ENCODE measurements around the gene FKBP10.

FKBP10 gene

DNA sequence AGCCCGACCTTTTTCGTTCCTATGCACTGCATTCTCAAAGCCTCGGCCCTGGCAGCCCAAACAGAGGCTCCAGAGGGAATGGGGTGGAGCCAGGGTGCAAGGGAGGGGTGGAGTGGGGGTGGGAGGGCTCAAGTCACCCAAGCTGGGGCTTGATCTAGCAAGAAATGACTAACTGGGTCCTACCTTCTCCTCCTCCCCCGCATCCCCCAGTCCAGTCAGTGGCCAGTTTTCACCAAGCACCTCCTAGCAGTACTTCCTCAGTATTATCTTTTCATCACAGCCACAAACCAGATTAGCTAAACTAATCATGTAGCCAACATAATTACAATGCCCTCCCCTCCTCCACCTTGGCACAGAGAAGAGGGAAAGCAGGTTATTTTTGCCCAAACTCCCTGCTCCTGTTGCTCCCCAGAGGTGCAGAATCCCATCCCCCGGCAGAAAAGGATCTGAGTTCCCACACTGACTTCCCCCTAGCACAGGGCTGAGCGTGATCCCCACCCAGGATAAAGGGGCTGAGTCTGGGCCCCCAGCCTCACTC lies 28.5 kb upstream of the FKBP10 start:
- no peak for DNase-seq

DNA sequence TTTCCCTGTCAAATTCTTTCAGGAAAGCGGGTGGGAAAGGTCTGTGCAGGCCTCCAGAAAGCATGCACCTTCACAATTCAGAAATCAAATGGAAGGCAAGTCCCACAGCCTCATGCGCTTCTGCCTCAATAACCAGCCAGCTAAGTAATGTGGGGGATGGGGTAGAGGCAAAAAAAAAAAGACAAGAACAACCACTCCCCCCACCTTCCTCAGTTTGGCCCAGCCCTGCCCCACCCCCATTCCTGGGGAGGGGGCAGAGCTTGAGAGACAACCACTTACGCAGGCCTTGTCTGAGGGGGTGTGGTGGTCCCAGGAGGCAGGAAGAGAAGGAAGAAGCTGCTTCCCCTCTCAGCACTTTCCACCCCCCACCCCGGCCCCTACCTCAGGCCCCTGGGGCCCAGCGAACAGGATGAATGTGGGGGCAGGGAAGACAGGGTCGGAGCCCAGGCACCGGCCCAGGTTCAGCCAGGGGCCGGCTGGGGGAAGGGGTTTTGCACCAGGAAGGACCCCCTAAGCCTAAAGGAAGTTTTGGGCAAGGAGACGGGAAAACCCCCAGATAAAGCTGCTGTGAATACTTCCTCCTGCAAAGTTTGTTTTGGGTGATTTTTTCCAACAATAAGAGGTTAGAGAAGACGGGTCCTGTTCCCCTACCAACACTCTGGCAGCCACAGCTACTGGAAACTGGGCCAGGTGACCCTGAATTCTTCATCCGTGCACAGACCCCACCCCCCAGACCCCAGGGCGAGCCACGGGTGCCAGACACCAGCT lies 27.5 kb upstream of the FKBP10 start:
- DNase-seq, result no peak

DNA sequence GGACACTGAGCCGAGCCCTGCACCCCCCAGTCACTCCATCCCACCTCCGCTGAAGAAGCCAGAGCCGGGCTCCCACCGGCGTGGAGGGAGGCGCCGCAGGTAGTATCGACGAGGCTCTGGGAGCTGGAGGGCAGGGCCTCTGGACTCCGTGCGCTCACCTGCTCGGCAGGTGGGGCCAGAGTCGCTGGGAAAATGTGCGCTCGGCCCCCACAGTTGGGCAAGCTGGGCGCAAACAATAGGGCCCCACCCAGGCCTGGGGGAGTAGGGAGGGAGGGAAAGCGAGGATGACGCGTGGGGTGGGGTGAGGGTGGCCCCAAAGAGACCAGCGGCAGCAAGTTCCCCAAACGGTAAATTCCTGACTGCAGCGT lies 27.0 kb upstream of the FKBP10 start:
- DNase-seq, result peak; percentile 54

DNA sequence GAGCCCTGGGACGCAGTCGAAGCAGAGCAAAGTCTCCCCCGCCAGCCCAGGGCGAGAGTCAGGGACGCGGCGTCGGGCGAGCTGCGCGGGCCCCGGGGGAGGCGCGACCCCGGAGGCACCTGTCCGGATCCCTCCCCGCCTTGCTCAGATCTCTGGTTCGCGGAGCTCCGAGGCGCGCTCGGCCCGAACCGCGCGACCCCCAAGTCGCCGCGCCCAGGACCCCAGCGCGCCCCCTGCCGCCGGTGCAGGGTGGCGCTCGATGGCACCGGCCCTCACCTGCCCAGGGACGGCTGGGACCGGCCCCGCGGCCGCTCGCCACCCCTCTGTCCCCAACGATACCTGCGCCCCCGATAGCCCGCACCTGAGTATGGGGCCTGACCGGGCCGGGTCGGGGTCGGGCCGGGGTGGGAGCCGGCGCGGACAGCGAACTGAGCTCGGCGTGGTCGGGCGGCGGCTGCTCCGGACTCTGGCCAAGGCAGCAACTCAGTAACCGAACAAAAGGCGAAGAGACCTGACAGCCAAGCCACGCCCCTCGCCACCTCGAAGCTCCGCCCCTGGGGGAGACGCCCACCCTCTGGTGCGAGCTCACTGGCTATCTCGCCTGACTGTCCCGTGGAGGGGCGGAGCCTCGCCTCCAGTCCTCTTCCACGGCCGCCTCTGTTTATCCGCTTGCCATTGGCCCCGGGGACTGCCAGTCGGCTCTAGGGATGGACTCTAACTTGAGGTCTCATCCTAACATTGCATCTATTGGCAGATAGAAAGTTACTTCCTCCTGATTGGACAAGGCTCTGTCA lies 26.4 kb upstream of the FKBP10 start, which contains the start of gene JUP:
TSS of gene JUP (minus strand) at position 485 of the 794 bp plus-strand sequence. CDS start 14,857 bp downstream, outside the sequence.
- peak; percentile 100 for DNase-seq

DNA sequence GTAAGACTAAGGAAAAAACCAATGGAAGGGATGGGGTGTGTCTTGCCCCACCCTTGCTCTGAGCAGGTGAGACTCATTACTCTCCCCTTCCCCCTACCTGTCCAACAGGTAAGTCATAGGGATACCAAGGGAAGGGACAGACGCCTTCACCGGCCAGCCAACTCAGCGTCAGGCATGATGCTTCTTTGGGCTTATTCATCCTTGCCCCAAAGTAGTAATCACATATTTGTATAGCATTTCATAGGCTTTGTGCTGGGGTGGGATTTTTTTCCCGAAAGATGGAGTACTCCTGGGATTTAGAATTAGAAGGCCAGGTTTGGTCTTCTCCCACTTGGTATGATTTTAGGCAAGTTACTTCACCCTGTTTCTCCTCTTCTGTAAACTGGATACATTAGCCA lies 25.8 kb upstream of the FKBP10 start:
- no peak for DNase-seq

DNA sequence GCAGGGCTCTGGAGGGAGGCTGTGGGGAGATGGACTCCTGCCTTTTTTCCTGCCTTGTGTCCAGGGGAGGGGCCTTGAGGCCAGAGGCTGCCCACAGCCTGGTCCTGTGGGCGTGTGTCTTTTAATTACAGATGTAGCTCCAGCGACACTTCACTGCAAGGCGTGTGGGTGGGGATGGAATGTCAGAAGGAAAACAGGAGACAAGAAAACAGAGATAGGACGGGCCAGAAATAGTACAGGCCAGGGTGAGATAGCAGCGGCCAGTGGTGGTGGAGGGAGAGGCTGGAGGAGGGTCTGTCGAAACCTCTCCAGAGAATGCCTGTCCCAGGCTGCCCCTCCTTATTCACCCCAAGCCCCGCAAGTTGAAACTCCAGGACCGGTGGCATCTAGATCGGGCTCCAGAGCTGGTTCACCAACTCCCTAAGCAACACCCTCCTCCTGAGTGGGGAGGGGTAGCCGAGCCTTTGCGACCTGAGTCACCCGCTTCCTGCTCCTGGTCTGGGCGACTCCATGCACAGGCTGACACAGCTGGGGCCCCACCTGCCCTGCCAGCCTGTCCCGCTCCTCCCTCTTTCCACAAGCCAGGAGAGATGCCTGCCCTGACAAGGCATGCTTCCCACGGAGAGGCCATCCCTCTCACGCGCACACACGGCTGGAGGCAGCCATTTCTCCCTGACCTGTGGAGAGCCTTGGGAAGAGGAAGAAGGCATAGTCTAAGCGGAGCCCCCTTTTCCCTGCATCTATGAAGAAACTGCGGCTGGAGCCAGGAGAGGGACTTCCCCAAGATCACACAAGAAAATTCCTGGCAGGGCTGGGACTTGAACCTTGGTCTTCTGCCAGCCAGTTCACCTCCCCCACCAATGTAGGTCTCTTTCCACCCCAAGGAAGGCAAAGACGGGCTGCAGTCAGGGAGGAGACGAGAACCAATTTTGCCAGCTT lies 19.7 kb upstream of the FKBP10 start:
- no peak for DNase-seq

DNA sequence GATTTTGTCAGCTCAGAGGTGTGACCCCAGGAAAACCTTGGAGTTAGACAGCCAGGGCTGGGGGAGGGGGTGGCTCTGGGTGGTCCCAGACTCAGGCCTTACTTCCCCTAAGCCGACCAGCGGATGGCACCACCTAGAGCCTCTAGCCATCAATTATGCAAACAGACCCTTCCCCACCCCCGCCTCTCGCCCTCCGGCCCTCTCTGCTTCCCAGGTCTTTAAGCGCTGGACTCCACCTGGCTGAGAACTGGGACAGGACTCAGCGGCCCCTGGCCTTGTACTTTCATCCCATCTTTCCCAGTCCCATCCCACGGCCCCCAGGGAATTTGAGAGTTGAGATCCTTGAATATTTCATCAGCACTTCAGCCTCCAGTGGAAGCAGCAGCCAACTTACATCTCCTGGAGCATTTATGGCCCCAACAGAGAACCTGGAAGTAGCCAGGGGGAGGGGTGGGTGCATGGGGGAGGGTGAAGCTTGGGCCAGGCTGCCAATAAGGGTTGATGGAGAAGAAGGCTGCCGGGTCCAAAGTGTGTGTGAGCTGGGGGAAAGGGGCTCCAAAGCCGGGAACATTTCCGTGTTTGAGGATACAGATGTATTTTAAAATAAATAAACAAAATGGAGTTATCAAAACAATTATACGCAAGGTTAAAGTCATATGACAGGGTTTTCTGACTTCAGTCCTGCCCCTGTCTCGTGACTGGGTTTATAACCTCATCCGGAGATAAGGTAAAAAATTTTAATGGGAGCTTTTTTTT lies 18.8 kb upstream of the FKBP10 start:
- no peak for DNase-seq

DNA sequence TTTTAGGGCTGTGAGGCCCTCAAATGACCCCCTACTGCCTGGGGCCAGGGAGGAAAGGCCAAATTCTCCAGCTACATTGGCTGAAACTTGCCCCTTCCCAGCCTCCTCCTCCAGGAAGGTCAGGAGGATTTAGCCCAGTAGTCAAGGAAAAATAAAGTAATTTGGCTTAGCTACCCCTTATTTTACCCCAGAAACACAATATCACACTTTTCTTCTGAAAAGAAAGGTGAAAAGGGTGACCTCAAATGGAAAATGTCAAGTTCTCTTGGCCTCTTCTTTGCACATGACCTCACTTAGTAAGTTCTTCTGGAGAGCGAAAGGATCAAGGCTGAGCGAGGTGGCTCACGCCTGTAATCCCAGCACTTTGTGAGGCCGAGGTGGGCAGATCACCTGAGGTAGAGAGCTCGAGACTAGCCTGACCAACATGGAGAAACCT lies 18.2 kb upstream of the FKBP10 start:
- DNase-seq, result no peak

DNA sequence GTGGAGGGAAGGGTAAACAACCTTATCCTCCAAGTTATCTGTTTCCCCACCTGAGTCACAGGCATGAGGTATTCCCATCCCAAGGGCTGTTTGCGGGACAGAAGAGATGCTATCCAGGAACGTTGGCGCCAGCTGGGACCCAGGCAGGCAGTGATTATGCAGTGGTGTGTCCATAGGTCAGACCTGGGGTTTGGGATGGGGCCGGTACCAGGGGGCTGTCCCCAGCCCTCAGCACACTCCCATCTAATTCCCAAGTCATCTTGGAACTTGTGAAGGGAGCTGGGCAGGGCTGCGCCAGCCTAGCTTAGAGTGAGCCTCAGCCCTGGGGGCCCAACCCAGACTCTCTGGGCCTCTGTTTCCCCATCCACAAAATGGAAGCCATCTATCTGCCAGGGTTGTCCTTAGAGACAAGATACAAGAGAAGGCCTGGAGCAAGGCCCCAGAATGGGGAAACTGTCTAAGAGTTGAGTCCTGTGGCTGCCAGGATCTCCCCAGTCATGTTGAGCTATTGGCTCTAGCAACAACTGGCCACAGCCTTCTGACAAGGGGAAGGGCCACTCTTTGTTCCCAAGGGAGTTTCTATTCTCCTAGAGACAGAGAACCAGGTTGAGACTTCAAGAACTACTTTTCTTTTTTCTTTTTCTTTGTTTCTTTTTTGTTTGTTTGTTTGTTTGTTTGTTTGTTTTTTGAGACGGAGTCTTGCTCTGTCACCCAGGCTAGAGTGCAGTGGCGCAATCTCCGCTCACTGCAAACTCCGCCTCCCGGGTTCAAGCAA lies 16.5 kb upstream of the FKBP10 start:
- no peak for DNase-seq

DNA sequence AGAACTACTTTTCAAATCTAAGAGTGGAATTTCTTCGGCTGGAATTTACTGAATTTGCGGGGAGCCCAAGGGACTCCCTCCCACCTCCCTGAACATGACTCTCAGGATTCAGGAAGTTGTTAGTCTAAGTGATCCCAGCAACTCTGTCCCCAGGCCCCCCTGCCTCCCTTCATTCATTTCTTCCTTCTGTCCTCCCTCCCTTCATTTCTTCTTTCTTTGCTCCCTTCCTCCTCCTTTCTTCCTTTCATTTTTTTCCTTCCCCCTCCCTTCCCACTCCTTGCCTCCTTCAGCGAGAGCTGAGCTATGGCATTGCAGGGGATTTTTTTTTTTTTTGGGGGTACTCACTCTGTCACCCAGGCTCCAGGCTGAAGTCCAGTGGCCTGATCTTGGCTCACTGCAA lies 15.4 kb upstream of the FKBP10 start:
- DNase-seq, result no peak

DNA sequence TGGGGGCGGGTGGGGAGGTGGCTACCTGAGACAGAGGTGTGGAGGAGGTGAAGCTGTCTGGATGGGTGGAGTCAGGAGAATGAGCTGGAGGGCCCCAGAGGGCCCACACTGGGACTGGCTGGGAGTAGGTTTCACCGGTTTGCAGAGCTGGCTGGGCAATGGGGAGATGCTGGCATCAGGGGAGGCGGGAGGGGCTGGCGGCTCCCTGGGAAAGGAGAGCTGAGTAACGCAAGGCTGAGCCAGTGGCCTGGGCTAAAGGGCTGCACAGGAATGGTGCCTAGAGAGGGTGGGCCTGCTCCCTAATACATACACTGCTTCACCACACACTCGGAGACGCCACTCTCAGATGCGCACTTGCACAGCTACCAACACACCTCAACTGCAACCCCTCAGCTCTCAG lies 13.4 kb upstream of the FKBP10 start:
- no peak for DNase-seq

DNA sequence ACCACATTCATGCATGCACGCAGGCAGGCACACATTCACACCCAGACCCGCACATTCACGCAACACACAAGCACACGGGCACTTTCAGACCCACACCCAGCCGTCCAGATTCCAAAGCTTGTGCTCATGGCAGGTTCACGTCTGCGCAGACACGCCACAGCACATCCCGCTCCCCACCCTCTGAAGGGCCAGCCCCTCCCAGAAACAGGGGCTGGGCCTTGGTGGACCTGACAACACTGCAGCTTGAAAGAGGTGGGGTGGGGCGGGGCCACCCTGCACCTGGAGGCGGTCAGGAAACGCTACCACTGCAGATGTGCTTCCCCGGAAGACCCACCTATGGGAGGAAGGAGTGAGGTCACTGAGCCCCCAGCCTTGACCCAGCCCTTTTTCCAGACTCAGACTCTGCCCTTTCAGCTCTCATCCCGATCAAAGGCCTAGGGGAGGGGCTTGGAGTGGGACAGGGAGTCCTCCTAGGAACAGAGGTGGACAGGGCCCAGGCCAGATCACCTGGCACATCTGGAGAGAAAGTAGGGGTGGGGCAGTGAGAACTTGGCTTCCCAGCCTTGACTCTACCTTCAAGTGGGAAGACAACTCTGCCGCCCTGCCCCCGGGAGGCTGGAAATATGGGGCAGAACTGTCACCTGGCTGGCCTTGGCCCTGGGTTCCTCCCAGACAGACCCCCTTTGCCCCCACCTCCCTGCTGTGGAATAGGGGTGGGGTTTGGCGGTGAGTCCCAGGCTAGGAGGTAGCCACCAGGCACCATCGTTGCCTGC lies 12.0 kb upstream of the FKBP10 start:
- DNase-seq, result peak; percentile 14

DNA sequence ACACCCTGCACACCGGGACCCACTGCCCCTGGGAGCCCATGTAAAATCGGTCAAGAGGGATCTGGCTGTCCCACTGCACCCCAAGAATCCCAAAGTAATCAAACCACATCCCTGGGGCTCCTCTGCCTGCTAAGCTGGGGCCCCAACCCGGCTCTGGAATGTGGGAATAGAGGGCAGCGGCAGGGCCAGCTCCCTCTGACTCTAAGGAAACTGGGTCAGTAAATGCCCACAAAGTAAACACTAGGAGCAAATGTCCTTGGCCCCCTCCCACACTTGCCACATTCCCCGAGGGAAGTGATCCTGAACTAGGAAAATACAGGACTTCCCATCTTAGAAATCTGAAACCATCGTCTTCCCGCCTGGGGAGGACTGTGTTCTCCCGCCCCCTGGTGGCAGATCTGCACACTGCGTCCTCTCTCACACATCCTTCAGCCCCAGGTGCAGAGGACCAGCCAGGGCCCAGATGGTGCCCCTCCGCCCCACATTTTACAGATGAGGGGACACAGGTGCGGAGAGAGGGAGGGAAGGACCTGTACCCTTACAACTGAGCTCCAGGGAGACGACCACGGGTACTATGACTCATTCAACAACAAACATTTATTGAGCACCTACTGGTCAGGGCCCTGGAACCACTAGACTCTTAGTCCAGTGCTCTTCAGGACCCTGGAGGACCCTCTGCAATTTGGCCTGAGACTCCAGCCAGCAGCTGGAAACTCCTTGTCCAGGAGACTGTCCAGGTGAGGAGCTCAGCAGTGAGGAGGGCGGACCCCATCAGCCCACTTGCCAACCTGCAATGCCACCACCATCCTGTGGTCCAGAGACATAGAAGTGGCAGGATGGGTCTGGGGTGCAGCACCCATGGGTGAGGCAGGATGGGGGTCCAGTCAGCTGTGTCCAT lies 11.2 kb upstream of the FKBP10 start:
- peak; percentile 70 for DNase-seq

DNA sequence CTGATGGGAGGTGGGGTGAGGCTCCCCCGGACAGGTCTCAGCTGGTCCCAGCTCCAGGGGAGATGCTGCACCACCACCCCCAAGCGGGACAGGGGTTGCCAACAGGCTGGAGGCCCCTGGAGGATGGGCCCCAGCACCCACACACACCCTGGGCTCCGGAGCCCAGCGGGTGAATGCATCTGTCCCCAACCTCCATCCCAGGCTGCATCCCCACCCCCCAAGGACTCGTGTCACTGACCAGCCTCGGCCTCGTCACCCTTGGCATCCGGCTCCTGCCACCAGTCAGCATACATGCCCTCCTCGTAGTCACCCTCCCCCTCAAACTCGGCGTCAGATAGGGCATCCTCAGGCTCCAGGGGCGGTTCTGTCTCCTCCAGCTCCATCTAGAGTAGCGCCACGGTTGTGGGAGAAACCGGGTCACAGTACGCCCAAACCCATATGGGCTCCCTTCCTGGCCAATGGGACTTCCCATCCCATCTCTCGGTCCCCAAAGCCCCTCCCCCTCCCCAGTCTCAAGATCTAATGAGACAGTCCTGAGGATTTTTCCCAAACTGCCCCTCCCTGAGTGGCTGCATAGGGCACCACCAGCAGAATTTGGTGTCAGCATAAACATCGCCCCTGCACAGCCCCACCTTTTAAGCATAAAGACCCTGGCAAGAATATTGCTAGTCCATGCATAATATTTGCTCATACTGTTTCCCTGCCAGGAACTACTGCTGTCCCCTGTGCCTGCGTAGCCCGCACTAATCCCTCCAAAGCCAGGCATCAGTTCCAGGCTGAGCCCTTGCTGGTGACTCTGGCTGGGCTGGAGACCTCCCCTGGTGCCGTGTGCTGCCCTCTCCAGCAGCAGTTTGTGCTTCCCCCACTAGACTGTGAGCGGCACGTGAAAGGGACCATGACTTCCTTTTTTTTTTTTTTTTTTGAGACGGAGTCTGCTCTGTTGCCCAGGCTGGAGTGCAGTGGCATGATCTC lies 9.5 kb upstream of the FKBP10 start:
- no peak for DNase-seq

DNA sequence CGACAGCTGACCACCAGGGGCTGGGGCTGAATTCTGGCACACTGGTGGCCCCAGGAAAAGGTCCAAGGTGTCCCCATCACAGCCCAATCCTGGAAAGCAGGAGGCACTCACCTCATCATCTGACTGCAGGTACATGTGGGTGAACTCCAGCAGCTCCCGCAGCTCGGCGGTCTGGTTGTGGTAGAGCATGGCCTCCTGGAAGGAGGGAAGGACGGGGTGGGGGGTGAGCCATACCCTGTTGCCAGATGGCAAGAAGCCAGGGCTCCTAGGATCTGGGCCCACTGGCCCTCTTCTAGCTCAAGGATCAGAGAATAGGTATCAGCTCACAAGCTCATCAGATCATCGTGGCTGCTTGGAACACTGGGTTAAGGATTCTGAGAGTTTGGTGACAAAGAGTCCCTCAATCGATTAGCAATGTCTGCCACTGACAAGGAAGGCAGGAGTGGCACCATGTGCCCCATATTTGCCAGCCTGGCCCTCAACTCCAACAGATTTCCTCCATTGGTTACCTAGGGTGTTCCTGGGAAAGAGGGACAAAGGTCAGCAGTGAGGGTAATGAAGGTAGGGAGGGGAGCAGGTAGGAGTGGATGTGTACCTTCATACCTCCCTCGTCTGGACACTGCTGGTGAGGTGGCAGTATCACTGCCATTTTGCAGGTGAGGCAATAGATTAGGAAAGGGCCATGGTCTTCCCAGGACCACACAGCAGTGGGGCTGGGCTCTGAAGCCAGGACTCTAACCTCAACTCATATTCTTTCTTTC lies 5.9 kb upstream of the FKBP10 start:
- no peak for DNase-seq

DNA sequence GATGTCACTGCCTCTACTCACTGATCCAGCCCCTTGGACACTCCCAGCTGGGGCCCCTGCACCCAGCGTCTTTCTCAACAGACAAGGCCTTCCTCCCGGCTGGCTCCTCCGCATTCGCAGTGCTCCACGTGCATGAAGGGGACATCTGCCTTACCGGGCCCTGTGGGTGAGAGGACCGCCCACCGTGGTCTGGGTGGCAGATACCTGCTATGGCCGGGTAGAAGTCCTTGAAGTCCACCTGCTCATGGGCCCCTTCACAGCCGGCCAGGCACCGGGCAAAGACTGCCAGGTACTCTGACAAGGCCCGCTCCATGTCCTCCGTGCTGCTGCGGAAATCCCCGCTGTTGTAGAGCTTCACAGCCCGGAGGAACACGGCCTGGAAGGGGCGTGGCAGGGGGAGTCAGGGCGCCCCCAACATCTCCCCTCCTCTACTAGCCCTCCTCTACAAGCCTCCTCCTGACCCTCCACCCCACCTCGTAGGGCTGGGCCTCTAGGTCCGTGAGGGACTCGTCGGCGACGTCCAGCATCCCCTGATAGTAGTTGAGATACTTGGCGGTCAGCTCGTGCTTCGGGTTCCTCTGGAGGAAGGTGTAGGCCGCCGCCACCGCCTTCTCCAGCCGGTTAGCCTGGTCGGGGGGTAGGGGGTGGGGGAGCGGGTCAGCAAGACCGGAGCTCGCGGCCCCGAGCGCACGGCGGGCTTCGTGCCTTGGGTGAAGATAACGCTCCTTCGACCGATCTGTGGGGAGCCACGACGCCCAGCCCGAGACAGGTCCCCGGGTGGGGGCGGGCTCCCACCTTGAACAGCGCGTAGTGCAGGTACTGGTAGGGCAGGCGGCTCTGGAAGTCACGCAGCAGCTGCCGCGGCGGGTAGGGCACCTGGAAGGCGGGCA lies 1.9 kb upstream of the FKBP10 start:
- DNase-seq, result no peak

All from NCI-H774 (cell line).